LNCaP clone FGC (cell line): ENCODE measurements around the gene GMEB2.
A peak's percentile ranks its signal among the peaks of the same experiment; 100 is the strongest.

Source experiments
- DNase-seq: peaks from one replicate; pipeline ENCODE4 v3.0.0-alpha.2; 2011; ENCODE audit warnings: low read depth
- H3K4me3 ChIP-seq: 2 replicates; pipeline ENCODE4 v1.5.1; 2011; ENCODE audit warnings: mild to moderate bottlenecking, low read depth, low read length, control low read depth
- TF ChIP-seq, protein P1 (sequence below): IDR thresholded peaks from 2 replicates; pipeline ENCODE4 v1.5.1; 2012; ENCODE audit warnings: mild to moderate bottlenecking; ENCODE audit not compliant: control insufficient read depth, insufficient read depth; ENCODE audit errors: extremely low read depth

Gene GMEB2

DNA sequence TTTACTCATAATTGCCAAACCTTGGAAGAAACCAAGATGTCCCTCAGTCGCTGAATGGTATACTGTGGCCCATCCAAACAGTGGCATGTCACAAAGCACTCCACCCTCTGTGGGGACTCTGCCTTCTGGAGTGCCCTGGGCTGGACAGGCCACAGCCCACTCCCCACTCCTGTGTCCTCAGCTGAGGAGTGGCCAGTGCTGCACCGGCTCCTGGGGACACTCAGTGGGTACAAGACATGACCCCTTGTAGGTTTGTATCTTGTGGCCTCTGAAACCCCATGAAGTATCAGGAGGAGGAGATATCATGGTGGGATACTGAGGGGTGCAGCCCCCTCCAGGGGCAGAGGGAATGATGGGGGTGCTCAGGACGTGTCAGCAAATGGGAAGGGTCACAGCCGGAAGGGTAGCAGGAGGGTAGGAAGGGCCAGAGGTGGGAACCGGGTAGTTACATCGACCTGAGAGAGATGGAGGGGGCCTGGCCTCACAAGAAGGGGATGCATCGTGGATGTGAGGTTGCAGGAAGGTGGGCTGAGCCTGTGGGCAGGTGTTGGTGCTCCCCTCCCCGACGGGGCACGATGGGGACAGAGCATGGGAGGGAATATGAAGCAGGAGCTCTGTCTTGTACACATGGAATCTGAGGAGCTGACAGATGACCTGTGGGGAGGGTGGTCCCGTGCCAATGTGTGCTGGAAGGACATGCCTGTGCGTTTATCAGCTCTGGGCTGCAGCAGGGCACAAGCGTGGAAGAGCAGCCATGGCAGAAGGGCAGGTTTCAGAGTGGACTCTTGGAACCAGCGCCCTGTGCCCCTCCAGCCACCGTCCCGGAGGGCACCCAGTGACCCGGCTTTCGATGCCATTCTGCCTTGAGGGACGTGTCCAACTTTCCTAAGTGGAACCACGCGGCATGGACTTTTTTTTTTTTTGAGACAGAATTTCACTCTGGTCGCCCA lies 41.0 kb downstream of the GMEB2 start:
- no peak overlapping the region for H3K4me3 ChIP-seq
- DNase-seq = no peak
- TF ChIP-seq, protein P1, sequence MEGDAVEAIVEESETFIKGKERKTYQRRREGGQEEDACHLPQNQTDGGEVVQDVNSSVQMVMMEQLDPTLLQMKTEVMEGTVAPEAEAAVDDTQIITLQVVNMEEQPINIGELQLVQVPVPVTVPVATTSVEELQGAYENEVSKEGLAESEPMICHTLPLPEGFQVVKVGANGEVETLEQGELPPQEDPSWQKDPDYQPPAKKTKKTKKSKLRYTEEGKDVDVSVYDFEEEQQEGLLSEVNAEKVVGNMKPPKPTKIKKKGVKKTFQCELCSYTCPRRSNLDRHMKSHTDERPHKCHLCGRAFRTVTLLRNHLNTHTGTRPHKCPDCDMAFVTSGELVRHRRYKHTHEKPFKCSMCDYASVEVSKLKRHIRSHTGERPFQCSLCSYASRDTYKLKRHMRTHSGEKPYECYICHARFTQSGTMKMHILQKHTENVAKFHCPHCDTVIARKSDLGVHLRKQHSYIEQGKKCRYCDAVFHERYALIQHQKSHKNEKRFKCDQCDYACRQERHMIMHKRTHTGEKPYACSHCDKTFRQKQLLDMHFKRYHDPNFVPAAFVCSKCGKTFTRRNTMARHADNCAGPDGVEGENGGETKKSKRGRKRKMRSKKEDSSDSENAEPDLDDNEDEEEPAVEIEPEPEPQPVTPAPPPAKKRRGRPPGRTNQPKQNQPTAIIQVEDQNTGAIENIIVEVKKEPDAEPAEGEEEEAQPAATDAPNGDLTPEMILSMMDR = no peak

DNA sequence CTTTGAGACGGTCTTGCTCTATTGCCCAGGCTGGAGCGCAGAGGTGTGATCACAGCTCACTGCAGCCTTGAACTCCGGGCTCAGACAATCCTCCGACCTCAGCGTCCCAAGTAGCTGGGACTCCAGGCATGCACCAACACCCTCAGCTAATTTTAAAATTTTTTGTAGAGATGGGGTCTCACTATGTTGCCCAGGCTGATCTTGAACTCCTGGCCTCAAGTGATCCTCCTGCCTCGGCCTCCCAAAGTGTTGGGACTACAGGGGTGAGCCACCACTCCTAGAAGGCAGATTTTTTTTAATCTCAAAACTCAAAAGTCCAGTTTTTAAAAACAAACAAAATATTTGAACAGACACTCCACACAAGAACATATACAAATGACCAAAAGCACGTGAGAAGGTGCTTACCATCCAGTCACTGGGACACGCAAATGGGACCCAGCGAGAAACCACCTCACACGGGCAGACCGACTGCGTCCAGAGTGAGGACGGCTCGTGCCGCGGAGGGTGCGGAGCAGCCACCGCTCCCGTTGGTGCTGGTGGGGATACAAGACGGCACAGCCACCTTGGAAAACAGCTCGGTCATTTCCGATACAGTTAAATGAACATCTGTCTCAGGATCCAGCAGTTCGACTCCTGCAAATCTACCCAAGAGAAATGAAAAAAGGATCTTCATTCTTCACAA lies 44.4 kb downstream of the GMEB2 start:
- DNase-seq = no peak
- no peak overlapping the region for H3K4me3 ChIP-seq
- TF ChIP-seq, protein P1 = no peak

DNA sequence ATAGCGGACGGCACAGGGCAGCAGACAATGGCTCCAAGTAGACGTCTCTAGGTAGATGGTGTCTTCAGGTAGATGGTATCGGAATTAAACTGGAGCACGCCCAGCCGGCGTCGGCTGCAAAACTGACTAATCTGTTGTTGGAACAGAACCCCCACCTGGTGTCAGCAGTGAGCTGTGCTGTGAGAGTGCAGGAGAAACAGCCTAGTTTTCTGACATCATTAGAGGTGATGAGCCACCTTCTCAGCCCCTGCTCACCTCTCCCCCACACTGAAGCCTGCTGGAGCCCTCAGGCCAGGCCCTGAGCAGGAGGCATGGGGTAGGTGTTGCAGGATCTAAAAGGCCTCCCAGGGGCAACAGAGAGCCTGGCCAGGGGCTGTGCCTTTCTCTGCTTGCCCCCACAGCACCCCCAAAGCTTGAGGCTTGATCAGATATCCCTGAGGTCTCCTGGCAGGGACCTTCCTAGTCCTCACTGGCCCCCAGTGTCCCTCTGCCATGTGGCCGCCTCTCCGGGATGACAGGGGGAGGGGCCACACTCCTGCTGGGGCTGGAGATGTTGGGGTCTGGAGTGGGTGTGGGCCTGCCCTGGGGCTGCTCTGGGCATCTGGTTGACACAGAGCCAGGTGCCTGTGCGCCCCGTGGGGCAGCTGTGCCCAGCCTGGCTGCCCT lies 46.0 kb downstream of the GMEB2 start:
- DNase-seq = peak; percentile 14
- TF ChIP-seq, protein P1 = peak; percentile 53
- H3K4me3 ChIP-seq = no peak overlapping the region

DNA sequence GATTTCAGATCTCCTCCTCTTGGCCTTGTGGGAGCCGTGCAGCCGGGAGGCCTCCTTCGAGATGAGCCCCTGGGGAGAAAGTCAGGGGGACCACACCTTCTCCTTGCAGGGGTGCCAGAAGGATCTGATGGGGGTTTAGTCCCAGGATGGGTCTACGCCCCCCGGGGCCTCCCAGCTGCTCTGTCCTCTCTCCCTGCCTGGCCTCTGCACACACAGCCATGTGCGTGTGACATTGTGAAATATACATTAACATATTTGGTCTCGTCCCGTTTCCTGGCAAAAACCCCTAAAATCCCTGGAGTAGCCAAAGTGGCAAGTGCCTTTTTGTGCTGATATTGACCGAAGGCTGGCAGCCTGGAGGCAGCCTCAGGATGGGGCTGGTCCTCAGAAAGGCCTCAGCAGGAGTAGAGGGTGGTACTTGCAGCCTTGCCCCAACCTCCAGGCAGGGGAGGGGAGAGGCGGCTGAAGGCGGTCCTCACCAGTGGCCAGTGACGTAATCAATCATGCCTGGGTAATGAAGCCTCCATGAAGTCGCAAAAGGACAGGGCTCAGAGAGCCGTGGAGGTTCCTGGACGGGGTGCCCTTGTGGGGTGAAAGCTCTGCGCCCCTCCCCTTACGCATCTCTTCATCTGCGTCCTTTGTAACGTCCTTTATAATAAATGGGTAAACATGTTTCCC lies 47.7 kb downstream of the GMEB2 start:
- no peak for DNase-seq

DNA sequence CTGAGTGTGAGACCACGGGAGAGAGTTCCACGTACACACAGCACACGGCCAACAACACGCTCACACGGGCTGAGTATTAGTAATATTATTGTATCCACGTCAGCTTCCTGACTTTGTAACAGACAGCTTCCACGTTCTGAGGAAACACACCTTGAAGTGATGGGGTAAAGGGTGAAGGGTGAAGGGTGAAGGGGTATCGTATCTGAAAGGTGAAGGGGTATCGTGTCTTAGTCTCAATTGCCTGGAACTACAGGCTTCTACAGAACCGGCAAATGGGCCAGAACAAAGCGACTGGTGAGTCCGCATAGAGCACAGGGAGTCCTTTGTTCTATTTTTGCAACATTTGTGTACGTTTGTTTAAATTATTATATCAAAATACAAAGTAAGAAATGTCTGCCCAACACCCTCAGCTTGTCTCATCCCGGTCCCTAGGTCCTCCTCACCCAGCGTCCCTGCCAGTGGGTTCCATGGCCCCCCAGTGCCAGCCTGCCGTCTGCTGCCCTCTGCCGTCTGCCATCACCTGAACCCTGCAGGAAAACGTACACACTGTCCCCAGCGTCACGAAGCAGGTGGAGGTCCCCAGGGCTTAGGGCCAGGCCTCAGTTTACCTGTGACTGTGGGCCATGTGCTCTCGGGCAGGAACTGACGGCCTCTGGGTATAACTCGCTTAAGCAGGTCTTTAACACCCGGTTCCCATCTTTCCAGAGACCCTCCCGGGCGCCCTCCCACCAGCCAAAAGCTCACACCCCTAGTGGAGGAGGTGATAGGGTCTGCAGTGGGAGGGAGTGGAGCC lies 48.5 kb downstream of the GMEB2 start:
- TF ChIP-seq, protein P1 = no peak
- no peak for DNase-seq

More for the DNA sequence above, 47.7 kb downstream of the GMEB2 start:
- TF ChIP-seq, protein P1 = no peak
- H3K4me3 ChIP-seq = no peak overlapping the region

DNA sequence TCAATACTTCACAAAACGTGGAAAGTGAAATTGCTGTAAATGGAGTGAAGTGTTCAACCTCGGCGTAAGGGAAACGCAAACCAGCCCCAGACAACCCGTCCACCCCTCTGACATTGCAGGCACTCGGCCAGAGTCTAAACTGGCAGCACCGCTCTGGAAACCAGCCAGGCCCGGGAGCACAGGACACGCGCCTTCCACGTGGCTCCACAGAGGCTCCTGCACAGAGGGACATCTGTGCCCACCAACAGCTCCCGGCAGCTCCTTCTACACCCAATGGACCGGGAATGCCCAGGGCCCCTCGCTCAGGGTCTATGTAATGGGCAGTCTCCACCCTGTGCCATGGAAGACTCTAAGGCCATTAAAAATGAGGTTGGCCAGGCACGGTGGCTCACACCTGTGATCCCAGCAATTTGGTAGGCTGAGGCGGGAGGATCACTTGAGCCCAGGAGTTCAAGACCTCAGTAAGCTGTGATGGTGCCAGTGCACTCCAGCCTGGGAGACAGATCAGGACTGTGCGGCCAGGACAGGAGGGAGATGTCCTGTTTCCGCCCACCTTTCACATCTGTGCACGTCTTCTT lies 49.5 kb downstream of the GMEB2 start:
- no peak overlapping the region for H3K4me3 ChIP-seq
- TF ChIP-seq, protein P1 = no peak
- DNase-seq = no peak

More for the DNA sequence above, 48.5 kb downstream of the GMEB2 start:
- H3K4me3 ChIP-seq = no peak overlapping the region
